SU-DHL-6 (cell line): Measurements from ENCODE around the gene VWDE.

Experiments
- H2AFZ ChIP-seq: fragments of 200-600 bp; sonication (generic); 2 replicates; pipeline ENCODE4 v1.6.1; 2014; ENCODE audit warnings: low read depth, mild to moderate bottlenecking, moderate library complexity, mixed read lengths, antibody characterized with exemption, low read length; ENCODE audit not compliant: severe bottlenecking
- H3F3A ChIP-seq: fragments of 200-600 bp; shearing (Covaris generic); 2 replicates; pipeline ENCODE4 v1.6.0; 2016; ENCODE audit warnings: antibody characterized with exemption, mild to moderate bottlenecking; ENCODE audit not compliant: insufficient read depth
- H3K27ac ChIP-seq: fragments of 200-600 bp; sonication (generic); 2 replicates; pipeline ENCODE4 v1.5.1; 2016; ENCODE audit warnings: low read depth, mild to moderate bottlenecking, low read length, moderate library complexity, mixed read lengths
- H3K27me3 ChIP-seq: fragments of 200-600 bp; sonication (generic), shearing (Covaris generic); 2 replicates; pipeline ENCODE4 v1.6.0; 2014; ENCODE audit warnings: mild to moderate bottlenecking, low read length
- H3K36me3 ChIP-seq: fragments of 200-600 bp; sonication (generic); 2 replicates; pipeline ENCODE4 v1.6.1; 2014; ENCODE audit warnings: mild to moderate bottlenecking, low read length, mixed read lengths
- H3K4me2 ChIP-seq: fragments of 300-600, 200-600 bp; shearing (Covaris generic), sonication (generic); 2 replicates; pipeline ENCODE4 v1.6.0; 2014; ENCODE audit warnings: low read length, low read depth, mild to moderate bottlenecking; ENCODE audit not compliant: poor library complexity, severe bottlenecking
- H3K4me3 ChIP-seq: fragments of 200-600 bp; sonication (generic); 2 replicates; pipeline ENCODE4 v1.5.1; 2014; ENCODE audit warnings: antibody characterized with exemption, low read length, mild to moderate bottlenecking, mixed read lengths; ENCODE audit not compliant: insufficient read depth, poor library complexity, severe bottlenecking
- H3K79me2 ChIP-seq: fragments of 200-600 bp; sonication (generic); 2 replicates; pipeline ENCODE4 v1.6.1; 2014; ENCODE audit warnings: mild to moderate bottlenecking, low read length, moderate library complexity; ENCODE audit not compliant: insufficient read depth
- H3K9ac ChIP-seq: fragments of 200-600 bp; sonication (generic); 2 replicates; pipeline ENCODE4 v1.7.0; 2014; ENCODE audit warnings: mild to moderate bottlenecking, low read length
- H3K9me2 ChIP-seq: fragments of 200-600 bp; sonication (generic); replicated peaks from 2 replicates; pipeline ENCODE4 v1.6.1; 2014; ENCODE audit warnings: low read length; ENCODE audit not compliant: insufficient read depth
- H3K9me3 ChIP-seq: fragments of 200-600 bp; sonication (generic); 2 replicates; pipeline ENCODE4 v1.6.1; 2014; ENCODE audit warnings: low read length, mixed read lengths; ENCODE audit not compliant: insufficient read depth
- H4K20me1 ChIP-seq: fragments of 200-600 bp; sonication (generic); 2 replicates; pipeline ENCODE4 v1.6.1; 2014; ENCODE audit warnings: low read depth, mild to moderate bottlenecking, antibody characterized with exemption, low read length, moderate library complexity, mixed read lengths
- CTCF ChIP-seq: fragments of 200-600 bp; sonication (generic); IDR thresholded peaks from one replicate; pipeline ENCODE4 v1.5.1; 2017; ENCODE audit warnings: antibody characterized with exemption, mild to moderate bottlenecking, low read length, moderate library complexity; ENCODE audit not compliant: insufficient read depth, poor library complexity, severe bottlenecking
- EZH2phosphoT487 ChIP-seq: fragments of 200-600 bp; sonication (generic), shearing (Covaris generic); conservative IDR thresholded peaks from 2 replicates; pipeline ENCODE4 v1.6.1; 2018; ENCODE audit warnings: mild to moderate bottlenecking, antibody characterized with exemption, low read length, moderate library complexity, mixed read lengths

VWDE gene

DNA sequence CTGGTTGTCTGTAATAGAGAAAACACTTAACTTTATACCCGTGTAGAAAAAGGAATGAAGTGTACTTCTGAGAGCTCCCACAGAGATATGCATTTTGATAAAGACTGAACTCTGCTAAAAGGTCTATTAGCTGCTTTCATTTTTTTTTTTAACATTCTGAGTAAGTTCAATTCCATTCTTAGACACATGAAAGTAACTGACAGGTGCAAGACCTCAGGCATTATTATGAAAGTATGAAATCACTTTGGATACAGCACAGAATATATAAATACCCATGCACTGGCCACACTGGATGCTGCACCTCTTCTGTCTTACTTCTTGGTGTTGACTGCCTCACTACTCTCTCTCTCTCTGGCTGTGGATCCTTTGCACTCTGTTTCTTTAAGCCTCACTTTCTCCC is 46.2 kb downstream of the VWDE start:
- no peaks in the 10 kb centered on the region for H3F3A ChIP-seq
- no peak overlapping the region for H3K9ac ChIP-seq
- H3K4me3 ChIP-seq, result no peak overlapping the region
- no peaks in the 10 kb centered on the region for H3K9me2 ChIP-seq
- no peak overlapping the region for H3K4me2 ChIP-seq
- H3K27me3 ChIP-seq, result no peaks in the 10 kb centered on the region
- no peak overlapping the region for H2AFZ ChIP-seq
- no peak overlapping the region for H3K27ac ChIP-seq
- H3K36me3 ChIP-seq, result no peaks in the 10 kb centered on the region
- H4K20me1 ChIP-seq, result no peaks in the 10 kb centered on the region
- no peaks in the 10 kb centered on the region for H3K79me2 ChIP-seq
- TF ChIP-seq CTCF, result no peak
- no peaks in the 10 kb centered on the region for H3K9me3 ChIP-seq

DNA sequence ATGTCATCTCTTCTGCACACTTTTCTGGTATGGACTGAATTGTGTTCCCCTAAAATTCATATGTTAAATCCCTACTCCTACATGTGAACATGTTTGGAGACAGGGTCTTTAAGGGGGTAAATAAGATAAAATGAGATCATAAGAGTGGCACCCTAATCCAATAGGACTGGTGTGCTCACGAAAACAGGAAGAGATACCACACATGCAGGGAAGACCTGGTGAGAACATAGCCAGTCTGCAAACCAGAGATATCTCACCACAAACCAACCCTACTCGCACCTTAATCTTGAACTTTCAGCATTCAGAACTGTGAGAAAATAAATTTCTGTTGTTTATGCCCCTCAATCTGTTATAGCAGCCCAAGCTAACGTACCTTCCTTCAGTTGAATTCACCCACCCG is 51.8 kb downstream of the VWDE start:
- no peaks in the 10 kb centered on the region for H3K79me2 ChIP-seq
- H3K27ac ChIP-seq, result no peak overlapping the region
- H3K27me3 ChIP-seq, result no peaks in the 10 kb centered on the region
- TF ChIP-seq CTCF (no peak), EZH2phosphoT487 (no peak)
- H3K36me3 ChIP-seq, result no peaks in the 10 kb centered on the region
- no peak overlapping the region for H2AFZ ChIP-seq
- no peaks in the 10 kb centered on the region for H3K9me3 ChIP-seq
- H3F3A ChIP-seq, result no peaks in the 10 kb centered on the region
- H3K4me3 ChIP-seq, result no peak overlapping the region
- no peak overlapping the region for H3K9ac ChIP-seq
- H3K4me2 ChIP-seq, result no peak overlapping the region
- no peaks in the 10 kb centered on the region for H3K9me2 ChIP-seq
- H4K20me1 ChIP-seq, result no peaks in the 10 kb centered on the region

DNA sequence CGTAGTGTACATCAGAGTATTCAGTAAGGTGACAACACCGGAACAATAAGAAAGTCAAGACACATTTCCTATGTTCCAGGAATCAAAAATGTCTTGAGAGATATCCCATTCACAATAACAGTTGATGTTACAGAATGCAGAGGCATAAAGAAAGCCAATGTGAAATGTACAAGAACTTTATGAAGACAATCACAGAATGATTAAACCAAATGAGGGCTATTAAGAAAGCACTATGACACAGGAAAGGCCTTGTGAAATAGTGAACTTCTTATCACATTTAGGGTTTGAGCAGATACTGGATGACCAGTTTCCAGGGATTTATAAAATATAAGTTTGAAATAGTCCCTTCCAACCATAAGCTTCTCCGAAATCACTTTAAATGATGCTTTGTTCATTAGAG is 52.7 kb downstream of the VWDE start:
- Histone ChIP-seq H3K36me3 (no peaks in the 10 kb centered on the region), H3F3A (no peaks in the 10 kb centered on the region), H3K4me2 (no peak overlapping the region), H3K9ac (no peak overlapping the region), H3K27ac (no peak overlapping the region), H3K27me3 (no peaks in the 10 kb centered on the region), H4K20me1 (no peaks in the 10 kb centered on the region), H3K9me3 (no peaks in the 10 kb centered on the region), H3K9me2 (no peaks in the 10 kb centered on the region), H3K4me3 (no peak overlapping the region), H3K79me2 (no peaks in the 10 kb centered on the region), H2AFZ (no peak overlapping the region)
- no peak for TF ChIP-seq CTCF
- no peak for TF ChIP-seq EZH2phosphoT487

DNA sequence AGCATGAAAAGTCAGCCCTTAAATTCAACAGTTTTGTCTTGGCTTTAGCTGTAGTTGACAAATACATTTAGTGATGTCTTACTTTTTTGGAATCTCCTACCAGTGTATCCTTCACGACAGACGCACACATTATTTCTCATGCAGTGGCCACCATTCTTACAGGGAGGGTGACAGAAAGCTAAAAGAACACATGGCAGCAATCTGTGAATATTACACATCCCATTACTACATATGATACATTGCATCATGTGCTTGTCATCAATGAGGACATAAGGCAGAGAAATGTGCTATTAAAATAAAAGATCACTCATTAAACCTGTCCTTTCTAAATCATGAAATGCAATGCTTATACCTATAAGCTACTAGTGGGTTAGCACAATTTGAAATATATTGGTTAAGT is 66.6 kb downstream of the VWDE start:
- no peaks in the 10 kb centered on the region for H4K20me1 ChIP-seq
- H3K9me3 ChIP-seq, result no peaks in the 10 kb centered on the region
- no peak for TF ChIP-seq EZH2phosphoT487
- no peak for TF ChIP-seq CTCF
- no peak overlapping the region for H2AFZ ChIP-seq
- no peak overlapping the region for H3K4me2 ChIP-seq
- no peak overlapping the region for H3K27ac ChIP-seq
- no peaks in the 10 kb centered on the region for H3K27me3 ChIP-seq
- no peak overlapping the region for H3K9ac ChIP-seq
- H3F3A ChIP-seq, result no peaks in the 10 kb centered on the region
- no peaks in the 10 kb centered on the region for H3K79me2 ChIP-seq
- H3K36me3 ChIP-seq, result no peaks in the 10 kb centered on the region
- no peak overlapping the region for H3K4me3 ChIP-seq
- H3K9me2 ChIP-seq, result no peaks in the 10 kb centered on the region
